ENCODE results near the gene ZNF771.

ZNF771 gene

GRCh38 chr16:30430428-30430970 lies 23.1 kb downstream of the ZNF771 start:
- TF ChIP-seq CTCF (IDR thresholded peaks at IDR 0.05; ENCODE audit: low read depth, low read length) (peak; percentile 50), EZH2phosphoT487 (IDR thresholded peaks at IDR 0.05; ENCODE audit: low read depth) (no peak)
- peak overlapping the region; percentile 58 for H3K9ac ChIP-seq (ENCODE audit: low read length)
- peak overlapping the region; percentile 73 for H3K4me2 ChIP-seq (ENCODE audit: low read length)
- H3K27me3 ChIP-seq (ENCODE audit: low read depth, low read length), result no peaks in the 10 kb centered on the region
- H3K36me3 ChIP-seq (replicated peaks; ENCODE audit: low read depth, low read length), result peaks cover 14% of the 10 kb centered on the region
- H3K4me1 ChIP-seq (ENCODE audit: low read length), result peaks cover 13% of the 10 kb centered on the region
- no peaks in the 10 kb centered on the region for H3K9me3 ChIP-seq (ENCODE audit: insufficient read depth, low read length)
- peaks cover 40% of the 10 kb centered on the region for H3K79me2 ChIP-seq (ENCODE audit: low read length)
- peak overlapping the region; percentile 59 for H3K27ac ChIP-seq (ENCODE audit: low read length)
- H4K20me1 ChIP-seq (ENCODE audit: insufficient read depth, low read length), result no peaks in the 10 kb centered on the region
- H3K4me3 ChIP-seq (ENCODE audit: low read length), result peak overlapping the region; percentile 66
- H2AFZ ChIP-seq (ENCODE audit: low read depth, low read length), result peak overlapping the region; percentile 89

- peaks cover 8% of the 10 kb centered on the region for H3K4me1 ChIP-seq (ENCODE audit: low read length)
- H2AFZ ChIP-seq (ENCODE audit: low read depth, low read length), result no peak overlapping the region
- no peaks in the 10 kb centered on the region for H3K9me3 ChIP-seq (ENCODE audit: insufficient read depth, low read length)
- H3K9ac ChIP-seq (ENCODE audit: low read length), result no peak overlapping the region
- TF ChIP-seq CTCF (IDR thresholded peaks at IDR 0.05; ENCODE audit: low read depth, low read length) (no peak), EZH2phosphoT487 (IDR thresholded peaks at IDR 0.05; ENCODE audit: low read depth) (no peak)
- H3K27me3 ChIP-seq (ENCODE audit: low read depth, low read length), result no peaks in the 10 kb centered on the region
- no peaks in the 10 kb centered on the region for H3K36me3 ChIP-seq (replicated peaks; ENCODE audit: low read depth, low read length)
- no peak overlapping the region for H3K4me3 ChIP-seq (ENCODE audit: low read length)
- no peaks in the 10 kb centered on the region for H4K20me1 ChIP-seq (ENCODE audit: insufficient read depth, low read length)
- H3K79me2 ChIP-seq (ENCODE audit: low read length), result peaks cover under 1% of the 10 kb centered on the region; the same call in 1 of the 2 replicates
- H3K27ac ChIP-seq (ENCODE audit: low read length), result no peak overlapping the region
- H3K4me2 ChIP-seq (ENCODE audit: low read length), result no peak overlapping the region
Measured at GRCh38 chr16:30434852-30435251, 27.4 kb downstream of the ZNF771 start.

- Histone ChIP-seq H3K27me3 (ENCODE audit: low read depth, low read length) (no peaks in the 10 kb centered on the region), H3K36me3 (replicated peaks; ENCODE audit: low read depth, low read length) (no peaks in the 10 kb centered on the region), H3K79me2 (ENCODE audit: low read length) (no peaks in the 10 kb centered on the region), H3K9ac (ENCODE audit: low read length) (no peak overlapping the region), H4K20me1 (ENCODE audit: insufficient read depth, low read length) (no peaks in the 10 kb centered on the region), H3K9me3 (ENCODE audit: insufficient read depth, low read length) (no peaks in the 10 kb centered on the region), H3K27ac (ENCODE audit: low read length) (no peak overlapping the region), H3K4me1 (ENCODE audit: low read length) (peaks cover 6% of the 10 kb centered on the region; the same call in 1 of the 2 replicates), H2AFZ (ENCODE audit: low read depth, low read length) (no peak overlapping the region), H3K4me3 (ENCODE audit: low read length) (no peak overlapping the region), H3K4me2 (ENCODE audit: low read length) (no peak overlapping the region)
- TF ChIP-seq EZH2phosphoT487 (IDR thresholded peaks at IDR 0.05; ENCODE audit: low read depth), result no peak
- TF ChIP-seq CTCF (IDR thresholded peaks at IDR 0.05; ENCODE audit: low read depth, low read length), result no peak
Measured at GRCh38 chr16:30437511-30438046, 30.2 kb downstream of the ZNF771 start.

GRCh38 chr16:30438835-30439234 lies 31.4 kb downstream of the ZNF771 start:
- Histone ChIP-seq H3K36me3 (replicated peaks; ENCODE audit: low read depth, low read length) (peaks cover 9% of the 10 kb centered on the region), H3K79me2 (ENCODE audit: low read length) (peaks cover under 1% of the 10 kb centered on the region; the same call in 1 of the 2 replicates), H2AFZ (ENCODE audit: low read depth, low read length) (no peak overlapping the region), H3K27ac (ENCODE audit: low read length) (no peak overlapping the region), H3K27me3 (ENCODE audit: low read depth, low read length) (no peaks in the 10 kb centered on the region), H3K9me3 (ENCODE audit: insufficient read depth, low read length) (no peaks in the 10 kb centered on the region), H3K9ac (ENCODE audit: low read length) (no peak overlapping the region), H3K4me1 (ENCODE audit: low read length) (peaks cover 6% of the 10 kb centered on the region; the same call in 1 of the 2 replicates), H4K20me1 (ENCODE audit: insufficient read depth, low read length) (no peaks in the 10 kb centered on the region), H3K4me2 (ENCODE audit: low read length) (no peak overlapping the region), H3K4me3 (ENCODE audit: low read length) (no peak overlapping the region)
- no peak for TF ChIP-seq EZH2phosphoT487 (IDR thresholded peaks at IDR 0.05; ENCODE audit: low read depth)
- no peak for TF ChIP-seq CTCF (IDR thresholded peaks at IDR 0.05; ENCODE audit: low read depth, low read length)

Data from OCI-LY3 (cell line).